Esophagus muscularis mucosa (tissue), 4 donors: ENCODE results near the gene LDAH. TPM values are rescaled to one million over a fixed set of nuclear protein-coding genes. Genes with fewer than 3 reads are reported as not detected.

Experiments
- DNase-seq: peaks from one replicate; pipeline ENCODE4 v3.0.0-alpha.2; 2017; ENCODE audit errors: extremely low spot score
- H3K27ac ChIP-seq, 4 donors: fragments of 200-600 bp; sonication (generic); replicated peaks in 1 of 4; 1 replicate in 3 of 4; 2 replicates in 1 of 4; pipeline ENCODE4 v1.5.1; 2016 to 2019; ENCODE audit warnings: mild to moderate bottlenecking in 1 of 4
- H3K27me3 ChIP-seq, 4 donors: fragments of 200-600 bp; sonication (generic); one replicate each; pipeline versions ENCODE4 v1.5.1 to v1.6.0; 2016 to 2019
- H3K36me3 ChIP-seq, 4 donors: fragments of 200-600 bp; sonication (generic); one replicate each; pipeline ENCODE4 v1.5.1; 2016 to 2019
- H3K4me1 ChIP-seq, 4 donors: fragments of 200-600 bp; sonication (generic); one replicate each; pipeline ENCODE4 v1.5.1; 2016 to 2019
- H3K4me3 ChIP-seq, 4 donors: fragments of 200-600 bp; sonication (generic); 1 replicate in 2 of 4; 2 replicates in 2 of 4; pipeline ENCODE4 v1.5.1; 2016 to 2019; ENCODE audit warnings: mild to moderate bottlenecking in 4 of 4, moderate library complexity in 1 of 4
- H3K9me3 ChIP-seq, 4 donors: fragments of 200-600 bp; sonication (generic); 1 replicate in 3 of 4; 2 replicates in 1 of 4; pipeline ENCODE4 v1.5.1; 2016 to 2019
- CTCF ChIP-seq, 3 experiments: fragments of 200-600 bp in 2 of 3; fragments of 450-650 bp in 1 of 3; sonication (generic) in 2 of 3; IDR thresholded peaks; one replicate each; pipeline ENCODE4 v1.5.1; 2017 to 2019; ENCODE audit warnings: antibody characterized with exemption in 3 of 3, mild to moderate bottlenecking in 2 of 3, moderate library complexity in 1 of 3
- EP300 ChIP-seq: sonication (generic); formaldehyde crosslinking; IDR thresholded peaks from one replicate; pipeline ENCODE4 v1.6.1; 2017; ENCODE audit warnings: antibody characterized with exemption
- POLR2A ChIP-seq: fragments of 450-650 bp; IDR thresholded peaks from one replicate; pipeline ENCODE4 v1.6.1; 2017; ENCODE audit warnings: antibody characterized with exemption, moderate library complexity, mild to moderate bottlenecking, low read depth
- POLR2AphosphoS5 ChIP-seq, 2 donors: sonication (generic); formaldehyde crosslinking; IDR thresholded peaks; one replicate each; pipeline ENCODE4 v1.6.1; 2017; ENCODE audit warnings: antibody characterized with exemption in 2 of 2
- WGBS: methylation state at CpG from one replicate; pipeline ENCODE4 v1.1.5; 2018; 5-methylcytosine and 5-hydroxymethylcytosine counted together
- intact Hi-C: fragments of 100-400 bp; cut with DNase I; formaldehyde crosslinking; loops from one replicate; pipeline ENCODE4 v1.15.1; 2023
- total RNA-seq, 4 donors: library from RNA; depleted of rRNA; stranded (reverse); fragments of >200 nt; gene quantifications; one replicate each; pipeline versions ENCODE4 v1.1.0 to v1.2.1, GENCODE V29; 2016

LDAH gene
- total RNA-seq, 4 donors from 2014 or later, result 7.9 to 13.7 (median 11.9) TPM

DNA sequence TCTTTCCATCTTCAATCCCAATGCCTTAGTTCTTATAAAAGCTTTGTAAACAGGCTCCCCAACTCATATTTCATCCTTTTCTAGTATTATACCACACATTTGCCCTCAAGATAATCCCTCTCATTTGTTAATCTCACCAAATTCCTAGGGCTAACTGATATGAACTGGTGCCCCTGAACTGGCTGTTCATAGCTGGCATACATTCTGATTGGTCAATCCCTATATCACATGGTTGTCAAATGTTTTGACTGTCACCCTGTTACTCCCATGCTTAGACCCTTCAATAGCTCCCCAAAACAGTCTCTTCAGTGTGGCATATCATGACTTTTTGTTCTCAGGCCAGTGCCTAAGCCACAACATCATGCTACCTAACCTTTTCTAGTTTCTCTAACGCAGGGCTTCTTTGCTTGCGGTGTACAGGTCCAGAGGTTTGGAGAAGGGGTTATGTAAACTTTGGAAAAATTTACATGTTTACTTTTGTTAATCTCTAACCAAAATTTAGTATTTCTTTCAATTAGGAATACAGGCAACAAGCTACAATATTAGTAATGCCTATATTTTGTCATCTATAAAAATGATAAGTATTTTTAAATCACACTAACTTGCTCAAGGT, 125.5 kb downstream of the LDAH start:
- Histone ChIP-seq H3K27ac (no peak overlapping the region), H3K9me3 (no peaks in the 10 kb centered on the region), H3K4me3 (no peak overlapping the region), H3K27me3 (no peaks in the 10 kb centered on the region), H3K4me1 (peaks cover 0 to 8% (median 0%) of the 10 kb centered on the region in 4 donors), H3K36me3 (peaks cover 0 to 36% (median 7%) of the 10 kb centered on the region in 4 donors)
- 98% methylated on average over 2 of the region's 2 CpGs for WGBS
- TF ChIP-seq POLR2A (no peak), EP300 (no peak), POLR2AphosphoS5 (IDR thresholded peaks at IDR 0.05) (no peak), CTCF (IDR thresholded peaks at IDR 0.05) (no peak)
- intact Hi-C loops, result no loop called here
- no peak for DNase-seq

DNA sequence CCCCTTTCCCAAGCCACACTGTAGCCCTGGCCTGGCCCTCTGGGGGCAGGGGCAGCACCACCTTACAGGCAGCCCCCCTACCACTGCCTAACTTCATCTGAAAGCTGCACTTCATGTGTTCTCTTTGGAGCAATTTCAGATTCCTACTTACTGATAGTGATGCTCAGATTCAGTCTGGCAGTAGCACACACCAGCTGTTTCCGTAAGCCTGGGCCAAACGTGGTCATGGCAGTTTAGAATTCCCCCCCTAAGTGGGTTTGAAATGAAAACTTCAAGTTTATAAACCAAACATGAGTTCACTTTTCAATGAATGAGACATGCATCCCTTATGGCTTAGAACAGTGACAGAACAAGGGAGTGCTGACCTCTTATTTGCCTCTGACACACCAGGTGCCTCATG, 126.5 kb downstream of the LDAH start:
- 100% methylated on average over 2 of the region's 2 CpGs for WGBS
- DNase-seq, result no peak

DNA sequence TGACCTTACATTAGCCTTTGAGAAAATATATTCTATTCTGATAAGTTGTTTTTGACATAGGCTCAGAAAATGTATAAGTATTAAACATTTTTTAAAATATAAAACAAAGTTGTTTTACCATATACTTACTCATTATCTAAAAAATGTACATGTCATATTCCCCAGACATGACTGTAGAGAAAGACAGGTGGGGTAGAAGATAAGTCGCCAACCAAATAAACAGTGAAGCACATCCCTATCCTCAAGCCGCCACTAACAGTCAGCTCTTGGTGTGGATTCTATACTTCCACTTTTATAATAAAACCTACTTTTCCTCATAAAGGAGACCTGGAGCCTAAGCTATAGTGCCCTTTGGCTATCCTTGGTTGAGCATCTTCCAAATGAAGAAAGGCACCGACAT, 129.6 kb downstream of the LDAH start:
- 95% methylated on average over 3 of the region's 3 CpGs for WGBS
- intact Hi-C loops, result no loop called here

More for the DNA sequence above, 126.5 kb downstream of the LDAH start:
- intact Hi-C loops, result no loop called here
- Histone ChIP-seq H3K27me3 (no peaks in the 10 kb centered on the region), H3K27ac (no peak overlapping the region), H3K4me1 (peaks cover 0 to 8% (median 0%) of the 10 kb centered on the region in 4 donors), H3K4me3 (no peak overlapping the region), H3K36me3 (peaks cover 0 to 39% (median 7%) of the 10 kb centered on the region in 4 donors), H3K9me3 (no peaks in the 10 kb centered on the region)
- TF ChIP-seq POLR2A, result no peak
- TF ChIP-seq EP300, result no peak
- no peak for TF ChIP-seq CTCF (IDR thresholded peaks at IDR 0.05)
- TF ChIP-seq POLR2AphosphoS5 (IDR thresholded peaks at IDR 0.05), result no peak

DNA sequence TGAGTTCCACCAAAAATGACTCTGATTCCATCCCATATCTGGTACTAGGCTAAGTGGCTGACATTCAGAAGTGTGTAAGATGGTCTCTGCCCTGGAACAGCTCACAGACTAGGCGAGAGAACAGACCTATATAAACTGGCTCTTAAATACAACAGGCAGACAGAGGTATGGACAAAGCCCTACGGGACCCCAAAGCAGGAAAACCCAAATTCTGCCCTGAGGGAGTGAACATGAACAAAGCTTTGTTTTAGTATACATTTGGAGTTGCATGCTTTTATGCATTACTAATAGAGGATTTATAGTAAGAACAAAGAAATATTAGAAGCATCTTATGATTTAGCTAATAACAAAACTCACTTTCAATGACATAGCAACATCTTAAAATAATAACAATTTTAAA, 130.8 kb downstream of the LDAH start:
- Histone ChIP-seq H3K4me1 (no peaks in the 10 kb centered on the region), H3K27me3 (no peaks in the 10 kb centered on the region), H3K36me3 (peaks cover 0 to 46% (median 7%) of the 10 kb centered on the region in 4 donors), H3K9me3 (no peaks in the 10 kb centered on the region), H3K27ac (no peak overlapping the region), H3K4me3 (no peak overlapping the region)
- intact Hi-C loops, result no loop called here
- 79% methylated on average over 2 of the region's 2 CpGs for WGBS
- peak; percentile 47 for DNase-seq
- no peak for TF ChIP-seq EP300
- TF ChIP-seq POLR2AphosphoS5 (IDR thresholded peaks at IDR 0.05), result no peak
- no peak for TF ChIP-seq CTCF (IDR thresholded peaks at IDR 0.05)
- TF ChIP-seq POLR2A, result no peak

More for the DNA sequence above, 129.6 kb downstream of the LDAH start:
- no peak for TF ChIP-seq POLR2AphosphoS5 (IDR thresholded peaks at IDR 0.05)
- Histone ChIP-seq H3K9me3 (no peaks in the 10 kb centered on the region), H3K4me3 (no peak overlapping the region), H3K4me1 (peaks cover 0 to under 1% (median 0%) of the 10 kb centered on the region in 4 donors), H3K27me3 (no peaks in the 10 kb centered on the region), H3K36me3 (peaks cover 0 to 40% (median 7%) of the 10 kb centered on the region in 4 donors), H3K27ac (no peak overlapping the region)
- DNase-seq, result no peak

GRCh38 chr2:20691076-20691734, 131.7 kb downstream of the LDAH start:
- DNase-seq, result peak; percentile 24
- WGBS, result 87% methylated on average over 6 of the region's 6 CpGs
- H3K27ac ChIP-seq, result no peak overlapping the region
- intact Hi-C loops, result no loop called here
- TF ChIP-seq EP300 (no peak), CTCF (IDR thresholded peaks at IDR 0.05) (no peak), POLR2A (no peak), POLR2AphosphoS5 (IDR thresholded peaks at IDR 0.05) (no peak)
- H3K4me3 ChIP-seq, result no peak overlapping the region
- H3K27me3 ChIP-seq, result no peaks in the 10 kb centered on the region
- no peaks in the 10 kb centered on the region for H3K4me1 ChIP-seq
- H3K9me3 ChIP-seq, result no peaks in the 10 kb centered on the region
- peaks cover 0 to 51% (median 8%) of the 10 kb centered on the region in 4 donors for H3K36me3 ChIP-seq
